ENCODE measurements around the gene SYT9. TPM values are rescaled to one million over a fixed set of nuclear protein-coding genes. Genes with fewer than 3 reads are reported as not detected.

SYT9 gene
- total and polyA plus RNA-seq, 2 of the 8 experiments (the other 6 are each of a cell fraction or from before 2014, with no cell fraction given): 1.5 to 2.9 TPM

DNA sequence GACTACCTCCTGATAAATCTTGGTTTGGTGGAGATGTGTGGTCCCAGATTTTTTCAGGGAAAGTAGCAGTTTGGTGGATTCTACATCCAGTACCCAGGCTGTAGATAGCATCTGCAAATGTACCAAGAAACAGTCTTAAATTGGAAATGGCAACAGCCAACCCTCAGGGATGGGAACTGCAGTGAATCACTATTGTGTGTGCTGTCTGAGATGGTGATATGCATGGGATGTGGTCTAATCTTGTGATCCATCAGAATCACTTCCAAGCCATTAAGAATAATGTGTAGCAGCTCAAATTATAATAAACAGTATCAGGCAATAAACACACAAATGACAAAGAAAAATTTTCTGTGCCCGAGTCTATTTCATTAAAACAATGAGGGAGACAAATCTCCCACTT lies 237.0 kb downstream of the SYT9 start (continued):
- TF ChIP-seq CTCF (IDR thresholded peaks at IDR 0.05; ENCODE audit: control extremely low read depth in 1 of 3, insufficient read depth in 1 of 3, low read depth in 1 of 3, low read length in 3 of 3) (no peak), POLR2AphosphoS5 (IDR thresholded peaks at IDR 0.05; ENCODE audit: low read depth, low read length) (no peak)

Measured in H1 (cell line).